ENCODE data around the gene TMEM171. TPM values are rescaled to one million over a fixed set of nuclear protein-coding genes. Genes with fewer than 3 reads are reported as not detected.

Gene TMEM171
- polyA plus RNA-seq, 1 donor (not counting 4 experiments of a cell fraction or from before 2014, with no cell fraction given), result 8.7 TPM

- Histone ChIP-seq H3K79me2 (ENCODE audit: control insufficient read depth, insufficient read depth, low read length) (no peaks in the 10 kb centered on the region), H4K20me1 (ENCODE audit: control insufficient read depth, extremely low read depth, insufficient read depth, low read length) (no peaks in the 10 kb centered on the region), H3K9me3 (ENCODE audit: control insufficient read depth, low read depth, low read length) (no peaks in the 10 kb centered on the region), H3K27me3 (ENCODE audit: control insufficient read depth, extremely low read depth, insufficient read depth, low read length) (peaks cover 28% of the 10 kb centered on the region), H2AFZ (ENCODE audit: control insufficient read depth, low read length) (no peak overlapping the region), H3K27ac (ENCODE audit: control insufficient read depth, insufficient read depth, low read length) (no peak overlapping the region), H3K4me3 (ENCODE audit: control insufficient read depth in 2 of 3, extremely low read depth in 1 of 3, insufficient read depth in 2 of 3, low read depth in 1 of 3, low read length in 3 of 3) (no peak overlapping the region), H3K36me3 (ENCODE audit: control insufficient read depth in 2 of 2, extremely low read depth in 1 of 2, insufficient read depth in 2 of 2, low read length in 2 of 2) (no peaks in the 10 kb centered on the region), H3K4me1 (ENCODE audit: control insufficient read depth, extremely low read depth, insufficient read depth, low read length) (no peaks in the 10 kb centered on the region), H3K9ac (ENCODE audit: control insufficient read depth, extremely low read depth, insufficient read depth, low read length) (no peak overlapping the region), H3K9me1 (ENCODE audit: control insufficient read depth, extremely low read depth, insufficient read depth, low read length) (no peaks in the 10 kb centered on the region), H3K4me2 (ENCODE audit: control insufficient read depth, extremely low read depth, insufficient read depth, low read depth, low read length) (no peak overlapping the region)
- TF ChIP-seq CTCF (optimal IDR thresholded peaks at IDR 0.05 in 1 of 3, IDR thresholded peaks at IDR 0.05 in 1 of 3, conservative IDR thresholded peaks at IDR 0.05 in 1 of 3; ENCODE audit: extremely low read depth in 1 of 3, insufficient read depth in 2 of 3, low read length in 3 of 3), result no peak
- no peak for TF ChIP-seq EZH2 (IDR thresholded peaks at IDR 0.05; ENCODE audit: low read length)
- dilution Hi-C loops (cut with MboI; ENCODE audit: extremely low pct_ligation_motif_present, low sequenced_read_pairs), result no loop called here
- DNase-seq (ENCODE audit: low read depth, low spot score) (no peak), FAIRE-seq (no peak)
Observed at GRCh38 chr5:73176250-73176649, 55.9 kb downstream of the TMEM171 start.

- dilution Hi-C loops (cut with MboI; ENCODE audit: extremely low pct_ligation_motif_present, low sequenced_read_pairs), result no loop called here
- Histone ChIP-seq H2AFZ (ENCODE audit: control insufficient read depth, low read length) (no peak overlapping the region), H3K9me1 (ENCODE audit: control insufficient read depth, extremely low read depth, insufficient read depth, low read length) (no peaks in the 10 kb centered on the region), H3K4me2 (ENCODE audit: control insufficient read depth, extremely low read depth, insufficient read depth, low read depth, low read length) (no peak overlapping the region), H3K9ac (ENCODE audit: control insufficient read depth, extremely low read depth, insufficient read depth, low read length) (no peak overlapping the region), H3K36me3 (ENCODE audit: control insufficient read depth in 2 of 2, extremely low read depth in 1 of 2, insufficient read depth in 2 of 2, low read length in 2 of 2) (no peaks in the 10 kb centered on the region), H3K4me3 (ENCODE audit: control insufficient read depth in 2 of 3, extremely low read depth in 1 of 3, insufficient read depth in 2 of 3, low read depth in 1 of 3, low read length in 3 of 3) (no peak overlapping the region), H3K79me2 (ENCODE audit: control insufficient read depth, insufficient read depth, low read length) (no peaks in the 10 kb centered on the region), H3K4me1 (ENCODE audit: control insufficient read depth, extremely low read depth, insufficient read depth, low read length) (no peaks in the 10 kb centered on the region), H3K9me3 (ENCODE audit: control insufficient read depth, low read depth, low read length) (no peaks in the 10 kb centered on the region), H4K20me1 (ENCODE audit: control insufficient read depth, extremely low read depth, insufficient read depth, low read length) (no peaks in the 10 kb centered on the region), H3K27ac (ENCODE audit: control insufficient read depth, insufficient read depth, low read length) (no peak overlapping the region), H3K27me3 (ENCODE audit: control insufficient read depth, extremely low read depth, insufficient read depth, low read length) (peaks cover 20% of the 10 kb centered on the region)
- DNase-seq (ENCODE audit: low read depth, low spot score) (no peak), FAIRE-seq (no peak)
- TF ChIP-seq CTCF (optimal IDR thresholded peaks at IDR 0.05 in 1 of 3, IDR thresholded peaks at IDR 0.05 in 1 of 3, conservative IDR thresholded peaks at IDR 0.05 in 1 of 3; ENCODE audit: extremely low read depth in 1 of 3, insufficient read depth in 2 of 3, low read length in 3 of 3), result no peak
- TF ChIP-seq EZH2 (IDR thresholded peaks at IDR 0.05; ENCODE audit: low read length), result no peak
Observed at GRCh38 chr5:73178265-73178664, 57.9 kb downstream of the TMEM171 start.

All from keratinocyte (primary cell).